SK-N-SH (cell line): ENCODE measurements around the gene TUBA8. TPM values are rescaled to one million over a fixed set of nuclear protein-coding genes. Genes with fewer than 3 reads are reported as not detected.

Experiments
- CTCF ChIA-PET: fragments of 300-600, 350-600 bp; formaldehyde crosslinking; extraction: SDS; loops from one replicate; lab custom pipeline; 2021; lab: Yijun Ruan, JAX
- POLR2A ChIA-PET: fragments of 350-600 bp; sonication (Branson Sonifier 250); formaldehyde crosslinking; extraction: SDS; loops from one replicate; lab custom pipeline; 2020; ENCODE audit warnings: antibody characterized with exemption, inconsistent platforms; lab: Yijun Ruan, JAX
- DNase-seq: peaks from one replicate; pipeline ENCODE4 v3.0.0; 2012
- H2AFZ ChIP-seq: fragments of 200-600 bp; sonication (generic); 2 replicates; pipeline ENCODE4 v1.8.1; 2016; ENCODE audit warnings: antibody characterized with exemption, mild to moderate bottlenecking, low read depth
- H3F3A ChIP-seq: fragments of 200-600 bp; sonication (generic); replicated peaks from 2 replicates; pipeline ENCODE3; 2016; ENCODE audit warnings: antibody characterized with exemption, mild to moderate bottlenecking; ENCODE audit not compliant: insufficient read depth
- H3K27ac ChIP-seq, 2 experiments: fragments of 200-500 bp in 1 of 2; fragments of 200-600 bp in 1 of 2; sonication (Bioruptor generic) in 1 of 2; sonication (generic), shearing (Covaris generic) in 1 of 2; 2 replicates each; pipeline versions ENCODE4 v1.5.1 to v1.6.1; 2014 to 2016; ENCODE audit warnings: low read depth in 2 of 2, inconsistent platforms in 1 of 2, low read length in 1 of 2, mild to moderate bottlenecking in 1 of 2, mixed read lengths in 1 of 2
- H3K27me3 ChIP-seq: fragments of 200-600 bp; sonication (generic), shearing (Covaris generic); 2 replicates; pipeline ENCODE4 v1.6.1; 2016; ENCODE audit warnings: mixed run types; ENCODE audit not compliant: insufficient read depth
- H3K36me3 ChIP-seq, 2 experiments: fragments of 200-500 bp in 1 of 2; fragments of 200-600 bp in 1 of 2; sonication (Bioruptor generic) in 1 of 2; sonication (generic) in 1 of 2; replicated peaks in 1 of 2; 2 replicates each; pipeline versions ENCODE3 to v1.5.1; 2014 to 2016; ENCODE audit warnings: low read length in 1 of 2, mild to moderate bottlenecking in 1 of 2; ENCODE audit not compliant: insufficient read depth in 2 of 2, control insufficient read depth in 1 of 2
- H3K4me1 ChIP-seq, 2 experiments: fragments of 200-500 bp in 1 of 2; fragments of 200-600 bp in 1 of 2; sonication (Bioruptor generic) in 1 of 2; sonication (generic), shearing (Covaris generic) in 1 of 2; 2 replicates each; pipeline versions ENCODE4 v1.5.1 to v1.6.1; 2014 to 2016; ENCODE audit warnings: low read depth in 1 of 2, low read length in 1 of 2, mixed run types in 1 of 2; ENCODE audit not compliant: insufficient read depth in 2 of 2, control insufficient read depth in 1 of 2
- H3K4me2 ChIP-seq: fragments of 200-600 bp; sonication (generic), shearing (Covaris generic); 2 replicates; pipeline ENCODE4 v1.6.1; 2017; ENCODE audit warnings: mixed run types
- H3K4me3 ChIP-seq, 2 experiments: fragments of 200-500 bp in 1 of 2; fragments of 200-600 bp in 1 of 2; sonication (Bioruptor generic) in 1 of 2; sonication (generic), shearing (Covaris generic) in 1 of 2; 2 replicates each; pipeline versions ENCODE4 v1.5.1 to v1.8.1; 2014 to 2016; ENCODE audit warnings: low read depth in 2 of 2, inconsistent platforms in 1 of 2, low read length in 1 of 2, mild to moderate bottlenecking in 1 of 2, mixed read lengths in 1 of 2, moderate library complexity in 1 of 2
- H3K79me2 ChIP-seq: fragments of 200-600 bp; sonication (generic); 2 replicates; pipeline ENCODE4 v1.8.1; 2017; ENCODE audit warnings: mild to moderate bottlenecking; ENCODE audit not compliant: insufficient read depth
- H3K9ac ChIP-seq: fragments of 200-600 bp; sonication (generic); 2 replicates; pipeline ENCODE4 v1.6.1; 2017; ENCODE audit warnings: mixed run types
- H3K9me2 ChIP-seq: fragments of 200-600 bp; sonication (generic); 2 replicates; pipeline ENCODE4 v1.6.1; 2017; ENCODE audit warnings: mixed run types
- H3K9me3 ChIP-seq: fragments of 200-600 bp; sonication (generic); 2 replicates; pipeline ENCODE4 v1.6.1; 2017; ENCODE audit warnings: mixed run types, mild to moderate bottlenecking, moderate library complexity
- H4K20me1 ChIP-seq: fragments of 200-600 bp; sonication (generic); 2 replicates; pipeline ENCODE4 v1.6.1; 2017; ENCODE audit warnings: mild to moderate bottlenecking, mixed run types; ENCODE audit not compliant: insufficient read depth
- CHD2 ChIP-seq: fragments of 150-350 bp; IDR thresholded peaks from 2 replicates; pipeline ENCODE4 v1.6.1; 2018; ENCODE audit warnings: low read length; ENCODE audit not compliant: partially characterized antibody
- ELF1 ChIP-seq: IDR thresholded peaks from 2 replicates; pipeline ENCODE4 v1.4.0; 2012
- EP300 ChIP-seq, 2 experiments: IDR thresholded peaks; 2 replicates each; pipeline versions ENCODE4 v1.4.0 to v1.6.1; 2012; ENCODE audit warnings: borderline replicate concordance in 1 of 2, low read depth in 1 of 2, low read length in 1 of 2
- IRF3 ChIP-seq: fragments of 150-350 bp; IDR thresholded peaks from 2 replicates; pipeline ENCODE4 v1.6.1; 2016; ENCODE audit warnings: mild to moderate bottlenecking, low read depth, low read length
- MAX ChIP-seq: IDR thresholded peaks from 2 replicates; pipeline ENCODE4 v1.4.0; 2012; ENCODE audit warnings: low read depth
- MEF2A ChIP-seq: IDR thresholded peaks from 2 replicates; pipeline ENCODE4 v1.4.0; 2012; ENCODE audit warnings: low read depth, borderline replicate concordance
- MXI1 ChIP-seq: IDR thresholded peaks from 2 replicates; pipeline ENCODE4 v1.6.1; 2012; ENCODE audit warnings: mild to moderate bottlenecking, low read depth, low read length, improper control_type of control experiment
- NFIC ChIP-seq: IDR thresholded peaks from 2 replicates; pipeline ENCODE4 v1.4.0; 2012; ENCODE audit warnings: borderline replicate concordance
- RAD21 ChIP-seq: IDR thresholded peaks from 2 replicates; pipeline ENCODE4 v1.6.1; 2012; ENCODE audit warnings: mild to moderate bottlenecking, low read length
- REST ChIP-seq: IDR thresholded peaks from 2 replicates; pipeline ENCODE4 v1.6.1; 2012; ENCODE audit warnings: mild to moderate bottlenecking, low read depth, low read length, moderate library complexity
- RFX5 ChIP-seq: IDR thresholded peaks from 2 replicates; pipeline ENCODE4 v1.6.1; 2012; ENCODE audit warnings: mild to moderate bottlenecking, improper control_type of control experiment, low read length
- RXRA ChIP-seq: IDR thresholded peaks from 2 replicates; pipeline ENCODE4 v1.4.0; 2012; ENCODE audit warnings: low read depth, mild to moderate bottlenecking, borderline replicate concordance
- SMC3 ChIP-seq: IDR thresholded peaks from 2 replicates; pipeline ENCODE4 v1.6.1; 2012; ENCODE audit warnings: low read depth, low read length, improper control_type of control experiment
- TCF12 ChIP-seq: IDR thresholded peaks from 2 replicates; pipeline ENCODE4 v1.4.0; 2012
- TEAD4 ChIP-seq: IDR thresholded peaks from 2 replicates; pipeline ENCODE4 v1.4.0; 2012; ENCODE audit warnings: mild to moderate bottlenecking, borderline replicate concordance; ENCODE audit not compliant: insufficient read depth
- USF1 ChIP-seq: IDR thresholded peaks from 2 replicates; pipeline ENCODE4 v1.4.0; 2012; ENCODE audit warnings: low read depth, borderline replicate concordance
- USF2 ChIP-seq: fragments of 150-350 bp; IDR thresholded peaks from 2 replicates; pipeline ENCODE4 v1.6.1; 2017; ENCODE audit warnings: antibody characterized with exemption, low read length, low read depth, borderline replicate concordance
- YY1 ChIP-seq: IDR thresholded peaks from 2 replicates; pipeline ENCODE4 v1.4.0; 2012; ENCODE audit warnings: low read depth, mild to moderate bottlenecking
- WGBS: methylation state at CpG from one replicate; pipeline ENCODE4 v1.1.6; 2017; ENCODE audit warnings: low lambda C conversion rate; 5-methylcytosine and 5-hydroxymethylcytosine counted together
- polyA plus RNA-seq, 3 experiments: library from polyadenylated mRNA; depleted of rRNA; stranded (reverse); fragments of >200 nt; gene quantifications; 2 replicates each; pipeline ENCODE4 v1.2.3, GENCODE V29; 2012

TUBA8 gene
- polyA plus RNA-seq, 1 of the 3 experiments (the other 2 are of a cell fraction), result 1.7 TPM

GRCh38 chr22:18109410-18110193, 1.0 kb upstream of the TUBA8 start:
- 76% methylated on average over 14 of the region's 14 CpGs for WGBS
- no peaks in the 10 kb centered on the region for H3F3A ChIP-seq
- H4K20me1 ChIP-seq, result no peaks in the 10 kb centered on the region
- CTCF ChIA-PET, result no interaction called here
- no peak overlapping the region for H3K27ac ChIP-seq
- H3K9me3 ChIP-seq, result no peaks in the 10 kb centered on the region
- 0 out of 4 replicates have a peak overlapping the region, but pooled peaks of 1 of the 2 experiments have one; percentile 39 for H3K4me3 ChIP-seq
- H3K4me1 ChIP-seq, result peaks cover 0 to 14% of the 10 kb centered on the region in 2 experiments; a peak in 1 of 4 replicates
- peak overlapping the region; percentile 67; the same call in 1 of the 2 replicates for H3K4me2 ChIP-seq
- TF ChIP-seq RXRA, result no peak
- TF ChIP-seq MXI1, result no peak
- no peak for TF ChIP-seq NFIC
- TF ChIP-seq RAD21, result no peak
- TF ChIP-seq USF1, result no peak
- no peak for TF ChIP-seq YY1
- TF ChIP-seq SMC3, result no peak
- TF ChIP-seq USF2, result no peak
- no peak for TF ChIP-seq IRF3
- no peak for TF ChIP-seq TCF12
- no peak for TF ChIP-seq MAX
- no peak for TF ChIP-seq RFX5
- TF ChIP-seq TEAD4, result no peak
- no peak for TF ChIP-seq EP300 (IDR thresholded peaks at IDR 0.05; ENCODE audit: borderline replicate concordance in 1 of 2, low read depth in 1 of 2, low read length in 1 of 2)
- no peak for TF ChIP-seq CHD2
- no peak for TF ChIP-seq REST
- TF ChIP-seq ELF1, result no peak
- TF ChIP-seq MEF2A, result no peak
- H2AFZ ChIP-seq, result no peak overlapping the region
- H3K36me3 ChIP-seq, result no peaks in the 10 kb centered on the region
- no peaks in the 10 kb centered on the region for H3K27me3 ChIP-seq
- DNase-seq, result no peak
- H3K79me2 ChIP-seq, result no peaks in the 10 kb centered on the region
- no peak overlapping the region for H3K9ac ChIP-seq
- POLR2A ChIA-PET, result no interaction called here
- no peaks in the 10 kb centered on the region for H3K9me2 ChIP-seq
